RWPE2 (cell line): ENCODE data around the gene REEP5.

Source experiments
- ATAC-seq: fragments of 200-7000 bp; cut with Tn5 transposase; 3 replicates; pipeline ENCODE4 v1.9.1; 2021; ENCODE audit warnings: low read depth
- DNase-seq: peaks from one replicate; pipeline ENCODE4 v3.0.0-alpha.2; 2020; ENCODE audit warnings: low spot score
- H3K27ac ChIP-seq: fragments of 450-650 bp; 2 replicates; pipeline ENCODE4 v1.5.1; 2017; ENCODE audit warnings: mild to moderate bottlenecking; ENCODE audit not compliant: poor library complexity, severe bottlenecking
- H3K27me3 ChIP-seq: fragments of 250-450 bp; sonication (Bioruptor Pico); 2 replicates; pipeline ENCODE4 v1.5.1; 2021; ENCODE audit warnings: mild to moderate bottlenecking, moderate library complexity; ENCODE audit not compliant: insufficient read depth, poor library complexity, severe bottlenecking
- H3K36me3 ChIP-seq: fragments of 250-450 bp; sonication (Bioruptor Pico); 2 replicates; pipeline ENCODE4 v1.5.1; 2020; ENCODE audit warnings: low read depth, mild to moderate bottlenecking, moderate library complexity
- H3K4me1 ChIP-seq: fragments of 250-450 bp; sonication (Bioruptor Pico); 2 replicates; pipeline ENCODE4 v1.5.1; 2021; ENCODE audit warnings: mild to moderate bottlenecking, moderate library complexity; ENCODE audit not compliant: insufficient read depth, poor library complexity, severe bottlenecking
- H3K4me3 ChIP-seq: fragments of 250-450 bp; sonication (Bioruptor Pico); 2 replicates; pipeline ENCODE4 v1.5.1; 2021; ENCODE audit warnings: mild to moderate bottlenecking, moderate library complexity; ENCODE audit not compliant: severe bottlenecking
- H3K9me3 ChIP-seq: fragments of 250-450 bp; sonication (Bioruptor Pico); 2 replicates; pipeline ENCODE4 v1.5.1; 2021; ENCODE audit warnings: mild to moderate bottlenecking, moderate library complexity; ENCODE audit not compliant: severe bottlenecking
- CTCF ChIP-seq: fragments of 450-650 bp; IDR thresholded peaks from one replicate; pipeline ENCODE4 v1.5.1; 2017; ENCODE audit warnings: mild to moderate bottlenecking, moderate library complexity; ENCODE audit not compliant: poor library complexity, severe bottlenecking

REEP5 gene

GRCh38 chr5:112918679-112919078, 3.3 kb downstream of the REEP5 start:
- H3K27ac ChIP-seq, result no peak overlapping the region
- H3K4me1 ChIP-seq, result peaks cover 6% of the 10 kb centered on the region
- H3K36me3 ChIP-seq, result peaks cover 63% of the 10 kb centered on the region
- ATAC-seq (no peak), DNase-seq (no peak)
- H3K4me3 ChIP-seq, result no peak overlapping the region
- no peaks in the 10 kb centered on the region for H3K9me3 ChIP-seq
- no peaks in the 10 kb centered on the region for H3K27me3 ChIP-seq
- TF ChIP-seq CTCF, result no peak

GRCh38 chr5:112918136-112918535, 3.9 kb downstream of the REEP5 start:
- Histone ChIP-seq H3K27ac (no peak overlapping the region), H3K27me3 (no peaks in the 10 kb centered on the region), H3K36me3 (peaks cover 63% of the 10 kb centered on the region), H3K4me1 (peaks cover 10% of the 10 kb centered on the region), H3K4me3 (no peak overlapping the region), H3K9me3 (no peaks in the 10 kb centered on the region)
- ATAC-seq (no peak), DNase-seq (no peak)
- no peak for TF ChIP-seq CTCF

- no peak for ATAC-seq
- Histone ChIP-seq H3K27ac (no peak overlapping the region), H3K9me3 (no peaks in the 10 kb centered on the region), H3K27me3 (no peaks in the 10 kb centered on the region), H3K4me1 (peaks cover 10% of the 10 kb centered on the region), H3K4me3 (no peak overlapping the region), H3K36me3 (peaks cover 69% of the 10 kb centered on the region)
- no peak for DNase-seq
- no peak for TF ChIP-seq CTCF
These were observed 4.5 kb downstream of the REEP5 start for GRCh38 chr5:112917453-112917995.

DNA sequence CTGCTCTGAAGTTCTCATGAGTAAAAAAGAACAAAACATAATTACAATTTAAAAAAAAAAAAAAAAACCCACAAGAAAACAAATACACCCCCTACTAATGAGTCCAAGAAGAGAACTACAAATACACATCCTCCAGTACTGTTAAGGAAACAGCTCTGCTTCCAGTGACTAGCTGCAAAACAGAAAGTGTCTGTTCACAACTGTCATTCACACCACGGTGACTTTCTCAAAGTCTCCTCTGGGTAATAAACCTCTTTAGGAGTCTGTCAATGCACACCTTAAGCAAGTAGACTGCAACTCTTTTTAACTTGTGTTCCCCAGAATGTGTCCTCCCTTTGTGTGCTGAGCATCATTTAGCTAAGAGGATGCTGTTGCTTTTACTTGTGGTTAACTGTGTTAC, 6.2 kb downstream of the REEP5 start:
- ATAC-seq (no peak), DNase-seq (no peak)
- Histone ChIP-seq H3K27ac (no peak overlapping the region), H3K36me3 (peaks cover 86% of the 10 kb centered on the region), H3K27me3 (no peaks in the 10 kb centered on the region), H3K4me1 (peaks cover 9% of the 10 kb centered on the region), H3K4me3 (no peak overlapping the region), H3K9me3 (no peaks in the 10 kb centered on the region)
- TF ChIP-seq CTCF, result no peak

DNA sequence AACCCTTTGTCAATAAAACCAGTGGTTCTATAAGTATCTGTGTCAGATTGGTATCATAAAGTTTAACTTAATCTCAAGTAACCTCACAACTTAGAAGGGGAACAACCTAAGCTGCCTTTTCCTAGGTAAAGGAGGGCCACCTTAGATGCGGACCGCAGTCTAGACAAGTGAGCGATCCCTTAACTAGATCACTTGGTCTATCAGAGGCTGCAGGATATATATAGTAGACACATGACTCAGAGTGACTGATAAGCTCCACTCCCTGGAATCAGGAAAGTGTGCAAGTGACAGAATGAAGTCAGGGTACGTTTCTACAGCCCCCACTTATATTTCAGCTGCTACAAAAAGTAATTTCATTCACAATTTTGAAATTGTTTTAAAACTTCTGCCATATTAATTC, 7.4 kb downstream of the REEP5 start:
- TF ChIP-seq CTCF, result no peak
- Histone ChIP-seq H3K36me3 (peaks cover 86% of the 10 kb centered on the region), H3K9me3 (no peaks in the 10 kb centered on the region), H3K27ac (no peak overlapping the region), H3K27me3 (no peaks in the 10 kb centered on the region), H3K4me3 (no peak overlapping the region), H3K4me1 (peaks cover 4% of the 10 kb centered on the region)
- peak; percentile 73 for ATAC-seq
- DNase-seq, result no peak
